Esophagus muscularis mucosa (tissue), 3 donors: ENCODE measurements around the gene HRNR.

Source experiments
- EP300 ChIP-seq: sonication (generic); formaldehyde crosslinking; IDR thresholded peaks from one replicate; pipeline ENCODE4 v1.6.1; 2017; ENCODE audit warnings: antibody characterized with exemption
- TF ChIP-seq, protein P1 (sequence below), 3 experiments: fragments of 200-600 bp in 2 of 3; fragments of 450-650 bp in 1 of 3; sonication (generic) in 2 of 3; IDR thresholded peaks; one replicate each; pipeline ENCODE4 v1.5.1; 2017 to 2019; ENCODE audit warnings: antibody characterized with exemption in 3 of 3, mild to moderate bottlenecking in 2 of 3, moderate library complexity in 1 of 3

DNA sequence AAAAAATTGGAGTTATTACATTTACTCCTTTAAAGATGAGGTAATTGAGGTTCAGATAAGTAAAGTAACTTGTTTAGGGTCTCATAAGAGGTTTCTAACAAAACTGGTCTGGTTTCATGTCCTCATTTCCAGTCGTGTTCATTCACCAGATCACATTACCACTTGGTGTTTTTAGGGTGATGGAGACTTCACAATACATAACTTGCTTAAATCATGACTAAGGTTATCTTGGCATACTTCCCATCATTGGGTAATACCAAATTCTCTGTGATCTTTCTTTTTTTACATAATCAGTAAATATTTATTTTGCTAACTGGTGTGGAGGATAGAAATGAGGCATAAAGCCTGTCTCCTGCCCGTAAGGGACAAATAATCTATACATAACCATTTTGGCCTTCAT, 33.4 kb downstream of the HRNR start:
- TF ChIP-seq, protein P1, sequence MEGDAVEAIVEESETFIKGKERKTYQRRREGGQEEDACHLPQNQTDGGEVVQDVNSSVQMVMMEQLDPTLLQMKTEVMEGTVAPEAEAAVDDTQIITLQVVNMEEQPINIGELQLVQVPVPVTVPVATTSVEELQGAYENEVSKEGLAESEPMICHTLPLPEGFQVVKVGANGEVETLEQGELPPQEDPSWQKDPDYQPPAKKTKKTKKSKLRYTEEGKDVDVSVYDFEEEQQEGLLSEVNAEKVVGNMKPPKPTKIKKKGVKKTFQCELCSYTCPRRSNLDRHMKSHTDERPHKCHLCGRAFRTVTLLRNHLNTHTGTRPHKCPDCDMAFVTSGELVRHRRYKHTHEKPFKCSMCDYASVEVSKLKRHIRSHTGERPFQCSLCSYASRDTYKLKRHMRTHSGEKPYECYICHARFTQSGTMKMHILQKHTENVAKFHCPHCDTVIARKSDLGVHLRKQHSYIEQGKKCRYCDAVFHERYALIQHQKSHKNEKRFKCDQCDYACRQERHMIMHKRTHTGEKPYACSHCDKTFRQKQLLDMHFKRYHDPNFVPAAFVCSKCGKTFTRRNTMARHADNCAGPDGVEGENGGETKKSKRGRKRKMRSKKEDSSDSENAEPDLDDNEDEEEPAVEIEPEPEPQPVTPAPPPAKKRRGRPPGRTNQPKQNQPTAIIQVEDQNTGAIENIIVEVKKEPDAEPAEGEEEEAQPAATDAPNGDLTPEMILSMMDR (IDR thresholded peaks at IDR 0.05), result no peak
- no peak for TF ChIP-seq EP300
